ENCODE results near the gene HERPUD2.

Gene HERPUD2, protein sequence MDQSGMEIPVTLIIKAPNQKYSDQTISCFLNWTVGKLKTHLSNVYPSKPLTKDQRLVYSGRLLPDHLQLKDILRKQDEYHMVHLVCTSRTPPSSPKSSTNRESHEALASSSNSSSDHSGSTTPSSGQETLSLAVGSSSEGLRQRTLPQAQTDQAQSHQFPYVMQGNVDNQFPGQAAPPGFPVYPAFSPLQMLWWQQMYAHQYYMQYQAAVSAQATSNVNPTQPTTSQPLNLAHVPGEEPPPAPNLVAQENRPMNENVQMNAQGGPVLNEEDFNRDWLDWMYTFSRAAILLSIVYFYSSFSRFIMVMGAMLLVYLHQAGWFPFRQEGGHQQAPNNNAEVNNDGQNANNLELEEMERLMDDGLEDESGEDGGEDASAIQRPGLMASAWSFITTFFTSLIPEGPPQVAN

DNA sequence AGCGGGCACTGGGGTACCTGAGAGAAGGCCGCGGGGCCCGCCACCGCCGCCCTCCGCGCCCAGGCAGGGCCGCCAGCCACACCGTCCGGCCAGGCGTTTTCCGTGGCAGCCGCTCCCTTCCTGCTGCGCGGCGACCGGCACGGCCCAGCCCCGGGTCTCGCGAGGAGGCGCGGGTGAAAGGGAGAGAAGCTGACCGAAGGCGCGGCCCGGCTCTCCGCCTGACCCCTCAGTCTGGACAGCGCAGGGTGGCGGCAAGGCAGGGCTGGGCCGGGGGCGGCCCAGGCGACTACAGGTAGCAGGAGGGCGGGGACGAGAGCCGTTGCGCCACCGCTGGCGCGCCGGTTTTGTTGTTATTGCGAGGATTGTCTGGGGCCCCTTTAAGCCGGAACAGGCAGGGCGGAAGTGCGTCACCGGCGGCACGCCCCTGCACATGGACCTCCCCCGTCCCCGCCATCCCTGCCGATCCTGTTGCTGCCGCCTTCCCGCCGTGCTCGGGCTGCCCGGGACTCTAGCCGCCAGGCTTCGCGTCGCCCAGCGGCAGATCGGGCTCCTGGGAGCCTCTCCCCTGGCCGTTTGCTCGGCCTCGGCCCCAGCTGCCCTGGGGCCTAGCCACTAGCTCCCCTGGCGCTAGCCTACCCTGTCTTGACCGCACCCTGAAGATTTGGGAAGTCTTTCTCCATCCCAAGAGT lies at the start of gene HERPUD2:
TSS of gene HERPUD2 (minus strand) at position 352 of the 689 bp plus-strand sequence. CDS start 805 bp downstream, outside the sequence.
- DNase-seq = peak; percentile 90

GRCh38 chr7:35738889-35739288 lies 44.0 kb upstream of the HERPUD2 start:
- no peak for DNase-seq

- DNase-seq = no peak
These were observed 41.8 kb upstream of the HERPUD2 start for GRCh38 chr7:35736725-35737124.

- no peak for DNase-seq
These were observed 40.5 kb upstream of the HERPUD2 start for GRCh38 chr7:35735396-35735795.

GRCh38 chr7:35734001-35734483 lies 39.1 kb upstream of the HERPUD2 start:
- DNase-seq = no peak

DNA sequence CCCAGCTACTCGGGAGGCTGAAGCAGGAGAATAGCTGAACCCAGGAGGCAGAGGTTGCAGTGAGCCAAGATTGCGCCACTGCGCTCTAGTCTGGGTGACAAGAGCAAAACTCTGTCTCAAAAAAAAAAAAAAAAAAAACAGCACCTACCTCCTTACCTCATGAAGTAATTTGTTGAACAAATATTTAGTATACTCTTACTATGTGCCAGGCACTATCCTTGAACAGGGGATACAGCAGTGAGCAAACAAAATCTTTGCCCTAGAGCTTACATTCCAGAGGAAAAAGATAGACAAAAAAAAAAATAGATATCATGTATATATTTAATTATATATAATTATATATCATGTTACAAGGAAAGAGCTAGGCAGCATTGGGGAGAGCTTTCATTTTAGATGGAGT lies 36.4 kb upstream of the HERPUD2 start:
- no peak for DNase-seq

DNA sequence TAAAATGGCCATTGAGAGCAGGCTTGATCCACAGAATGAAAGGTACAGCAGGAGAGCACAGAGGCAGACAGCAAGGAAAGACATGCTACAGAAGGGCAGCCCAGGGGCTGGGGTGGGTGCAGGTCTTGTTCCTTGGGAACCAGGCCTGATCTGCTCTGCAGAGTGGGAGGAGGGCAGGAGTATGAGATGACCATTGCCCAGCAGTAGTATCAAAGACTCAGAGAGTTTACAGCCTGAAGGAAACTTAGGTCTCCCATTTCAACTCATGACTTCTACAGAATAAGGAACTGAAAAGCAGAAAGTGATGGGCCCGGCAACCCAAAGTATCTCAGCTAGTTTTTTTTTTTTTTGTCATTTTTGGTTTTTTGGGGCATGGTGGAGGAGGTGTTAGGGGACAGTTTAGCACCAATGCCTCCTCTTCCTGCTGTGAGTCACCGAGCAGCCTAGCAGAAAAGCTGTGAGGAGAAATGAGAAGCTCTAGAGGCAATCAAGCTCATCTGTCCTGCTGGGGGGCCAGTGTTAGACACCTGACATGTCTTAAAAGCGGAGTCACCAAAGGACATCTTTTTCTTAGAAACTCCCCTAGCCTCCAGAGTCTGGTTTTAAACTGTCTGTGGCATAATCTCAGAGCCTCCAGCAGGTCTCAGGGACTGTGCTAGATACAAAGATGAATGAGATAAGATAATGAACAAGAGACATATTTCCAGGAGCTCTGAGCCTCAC lies 34.3 kb upstream of the HERPUD2 start:
- DNase-seq = no peak

DNA sequence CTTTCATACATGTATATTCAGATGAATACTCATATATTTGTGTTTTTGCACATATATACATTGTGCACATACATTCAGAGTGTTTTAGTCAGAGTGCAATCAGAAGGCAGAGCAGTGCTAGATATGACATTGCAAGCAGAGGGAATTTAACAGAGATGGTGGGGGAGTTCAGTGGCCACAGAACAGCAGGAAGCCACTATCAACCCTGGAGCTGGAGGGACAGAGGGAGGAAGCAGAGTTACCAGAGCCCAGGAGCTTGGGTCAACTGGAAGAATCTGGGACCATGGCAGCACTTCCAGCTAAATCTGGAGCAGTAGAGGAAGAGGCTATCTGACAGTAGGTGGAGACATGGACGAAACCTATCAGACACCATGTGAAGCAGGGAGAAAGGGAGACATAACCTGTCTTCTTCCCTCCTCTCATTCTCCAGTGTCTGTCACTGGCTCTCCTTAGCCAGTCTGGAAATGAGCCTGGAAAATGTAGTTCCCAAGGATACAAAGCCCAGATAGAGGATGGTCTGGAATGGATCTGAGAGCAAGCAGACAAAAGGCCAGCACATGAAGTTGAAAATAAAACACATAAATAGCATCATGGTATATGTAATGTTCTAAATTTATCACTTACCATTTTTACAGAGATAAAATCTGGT lies 33.6 kb upstream of the HERPUD2 start:
- DNase-seq = no peak

GRCh38 chr7:35727571-35727970 lies 32.6 kb upstream of the HERPUD2 start:
- no peak for DNase-seq

GRCh38 chr7:35726654-35727053 lies 31.7 kb upstream of the HERPUD2 start:
- DNase-seq = no peak

DNA sequence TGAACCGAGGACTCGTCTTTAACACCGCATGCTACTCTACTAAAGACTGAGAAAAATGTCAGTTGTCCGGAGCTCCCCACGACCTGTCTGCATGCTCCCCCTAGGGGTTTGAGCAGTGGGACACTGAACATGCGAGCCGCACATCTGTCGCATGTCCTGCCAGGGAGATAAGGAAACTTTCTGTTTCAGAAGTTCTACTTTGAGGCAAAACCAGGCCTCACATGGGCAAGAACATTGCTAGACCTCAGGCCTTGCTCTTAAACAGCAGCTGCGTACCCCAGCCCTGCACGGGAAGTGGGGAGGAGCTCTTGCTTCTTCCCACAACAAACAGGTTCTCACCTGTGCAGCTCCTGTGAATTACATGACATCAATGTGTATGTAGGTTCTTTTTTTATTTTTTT lies 30.3 kb upstream of the HERPUD2 start:
- no peak for DNase-seq

GRCh38 chr7:35723011-35723410 lies 28.1 kb upstream of the HERPUD2 start:
- DNase-seq = no peak

DNA sequence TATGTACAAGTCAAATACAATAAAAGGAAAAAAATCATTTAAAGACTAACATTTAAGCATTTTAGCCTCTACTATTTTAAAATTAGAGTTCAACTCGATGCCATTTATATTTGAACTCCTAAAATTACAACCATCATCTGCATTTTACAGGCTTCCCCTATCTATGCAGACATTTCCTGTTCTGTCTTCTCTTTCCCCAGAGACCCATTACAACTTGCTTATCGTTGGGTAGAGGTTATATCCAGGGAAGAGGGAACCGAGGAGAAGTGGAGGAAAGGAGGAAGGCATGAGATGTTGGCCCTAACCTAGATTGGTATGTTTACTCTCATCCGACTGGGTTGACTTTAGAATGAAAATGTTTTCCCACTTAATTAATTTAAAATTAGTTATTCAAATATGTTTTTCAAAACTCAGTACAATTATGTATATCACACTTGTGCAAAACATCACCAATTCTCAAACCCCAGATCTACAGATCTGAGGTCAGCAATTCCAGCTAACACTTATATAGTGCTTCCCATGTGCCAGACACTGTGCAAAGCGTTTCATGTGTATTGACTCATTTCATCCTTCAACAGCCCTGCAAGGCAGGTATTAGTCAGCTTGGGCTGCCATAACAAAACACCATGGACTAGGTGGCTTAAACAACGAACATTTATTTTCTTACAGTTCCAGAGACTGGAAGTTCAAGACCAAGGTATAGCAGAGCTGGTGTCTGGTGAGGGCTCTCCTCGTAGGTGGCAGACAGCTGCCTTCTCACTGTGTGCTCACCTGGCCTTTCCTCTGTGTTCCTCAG lies 27.3 kb upstream of the HERPUD2 start:
- DNase-seq = no peak

DNA sequence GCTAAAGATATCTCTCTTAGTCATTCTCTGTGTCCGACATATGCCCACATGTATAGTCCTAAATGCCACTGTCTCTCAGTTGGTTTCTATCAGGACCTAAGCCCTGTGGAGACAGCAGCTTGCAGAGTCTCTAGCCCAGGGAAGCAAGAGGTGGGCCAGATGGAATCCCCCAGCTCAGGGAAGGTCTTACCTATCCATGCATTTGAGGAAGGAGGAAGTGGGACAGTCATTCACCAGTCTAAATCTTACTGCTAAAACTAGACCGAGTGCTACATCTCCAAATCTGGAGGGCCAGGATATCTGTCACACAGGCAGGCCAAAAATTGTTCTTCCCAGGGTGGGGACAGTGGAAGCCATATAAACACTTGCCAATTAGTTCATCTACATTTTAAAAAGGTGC lies 26.4 kb upstream of the HERPUD2 start:
- DNase-seq = no peak

- no peak for DNase-seq
These were observed 25.9 kb upstream of the HERPUD2 start for GRCh38 chr7:35720849-35721248.

GRCh38 chr7:35720032-35720431 lies 25.1 kb upstream of the HERPUD2 start:
- DNase-seq = no peak

DNA sequence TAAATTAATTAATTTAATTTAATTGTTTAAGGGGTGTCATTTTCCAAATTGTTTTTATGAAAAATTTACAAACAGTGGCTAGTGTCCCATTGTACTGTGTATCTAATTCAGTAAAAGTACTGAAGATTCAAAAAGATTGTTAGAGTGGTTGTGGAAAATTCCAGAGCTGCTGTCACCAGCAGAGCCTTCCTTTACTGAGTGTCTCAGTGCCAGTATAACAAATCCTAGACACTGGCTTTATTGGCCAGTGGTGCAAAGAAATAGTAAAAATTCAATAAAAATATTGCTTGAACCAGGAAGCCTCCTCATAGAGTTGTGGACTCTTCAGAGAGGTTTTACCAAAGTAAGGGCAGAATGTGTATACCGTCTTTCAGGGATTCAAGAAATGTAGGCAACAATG lies 23.1 kb upstream of the HERPUD2 start:
- no peak for DNase-seq

DNA sequence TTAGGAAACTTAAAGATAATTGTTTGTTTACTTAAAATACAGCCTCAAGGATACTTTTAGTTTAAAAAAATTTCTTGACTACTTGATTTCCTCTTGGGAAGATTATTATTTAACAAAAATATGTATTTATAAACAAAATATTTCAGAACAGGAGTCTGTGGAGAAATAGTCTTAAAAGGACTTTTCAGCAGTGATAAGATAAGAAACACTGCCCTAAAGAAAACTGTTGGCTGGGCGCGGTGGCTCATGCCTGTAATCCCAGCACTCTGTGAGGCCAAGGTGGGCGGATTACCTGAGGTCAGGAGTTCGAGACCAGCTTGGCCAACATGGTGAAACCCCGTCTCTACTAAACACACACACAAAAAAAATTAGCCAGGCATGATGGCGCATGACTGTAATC lies 22.6 kb upstream of the HERPUD2 start:
- no peak for DNase-seq

GRCh38 chr7:35717013-35717412 lies 22.1 kb upstream of the HERPUD2 start:
- no peak for DNase-seq

DNA sequence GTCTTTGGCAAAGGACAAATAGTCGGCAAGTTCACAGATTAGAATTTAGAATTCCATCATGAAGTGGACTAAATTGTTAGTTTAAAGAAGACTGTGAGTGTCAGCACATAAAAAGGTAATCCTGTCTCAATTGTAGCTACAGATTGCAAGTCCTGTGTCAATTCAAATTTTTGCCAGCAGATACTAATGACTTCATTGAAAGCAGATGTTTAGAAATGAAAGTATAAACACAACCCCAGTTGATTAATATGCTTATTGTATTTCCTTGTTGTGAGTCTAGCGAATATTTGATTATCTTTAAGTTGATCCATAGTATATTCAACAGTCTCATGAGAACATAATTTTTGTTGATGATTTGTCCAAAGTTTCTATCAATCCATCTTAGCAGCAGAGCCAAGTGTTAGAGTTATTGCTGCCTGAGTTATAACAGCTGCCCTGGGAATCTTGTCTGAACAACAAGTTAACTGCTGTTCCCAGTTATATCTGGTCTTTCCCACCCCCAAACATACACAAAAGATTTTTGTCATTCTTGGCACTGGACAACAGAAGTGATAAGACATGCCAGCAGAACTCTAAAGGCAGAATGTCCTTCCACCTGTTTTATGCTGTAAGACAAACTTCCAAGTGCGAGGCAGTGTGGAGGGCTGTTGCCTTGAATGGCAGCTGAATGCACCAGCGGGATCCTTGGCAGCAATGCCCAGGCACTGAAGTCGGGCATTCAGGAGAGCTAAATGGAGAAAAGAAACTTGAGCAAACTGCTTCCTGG lies 21.3 kb upstream of the HERPUD2 start:
- no peak for DNase-seq

DNA sequence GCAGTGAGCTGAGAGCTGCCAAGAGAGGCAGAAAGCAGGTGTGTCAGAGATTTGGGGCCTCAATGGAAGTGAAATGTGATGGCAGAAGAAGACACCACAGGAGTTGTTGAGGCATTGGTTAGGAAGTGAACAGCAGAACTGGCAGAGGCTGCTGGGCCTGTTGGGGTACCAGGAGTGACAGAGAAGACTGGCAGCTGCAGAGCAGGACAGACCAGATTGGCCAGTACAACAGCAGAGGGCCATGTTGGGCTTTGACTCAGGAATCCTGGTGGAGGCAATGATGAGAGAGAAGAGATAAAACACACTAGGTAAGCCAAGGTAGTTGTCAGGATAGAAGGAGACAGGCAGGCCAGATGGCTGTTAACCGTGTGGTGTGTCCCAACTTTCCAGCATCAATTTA lies 19.9 kb upstream of the HERPUD2 start:
- no peak for DNase-seq
